Caco-2 (cell line): ENCODE measurements around the gene PEDS1. TPM values are rescaled to one million over a fixed set of nuclear protein-coding genes. Genes with fewer than 3 reads are reported as not detected.
A peak's percentile ranks its signal among the peaks of the same experiment; 100 is the strongest.

Experiments used
- BruUV-seq: library from RNA; stranded (reverse); fragments of 400-500 nt; replicated peaks from 2 replicates; lab custom pipeline; 2021; lab: Mats Ljungman, UMichigan
- CTCF ChIA-PET: fragments of 300-600 bp; sonication (Branson Sonifier 250); formaldehyde crosslinking; loops from one replicate; lab custom pipeline; 2022; ENCODE audit warnings: antibody characterized with exemption; lab: Charles Lee
- POLR2A ChIA-PET: fragments of 300-600 bp; sonication (Branson Sonifier 250); formaldehyde crosslinking; loops from one replicate; lab custom pipeline; 2022; ENCODE audit warnings: antibody characterized with exemption; lab: Charles Lee
- DNase-seq, 2 experiments: peaks; one replicate each; pipeline versions ENCODE4 v3.0.0 to v3.0.0-alpha.2; 2020 to 2022
- H3K27me3 ChIP-seq: replicated peaks from 2 replicates; pipeline ENCODE4 v1.6.0; 2011; ENCODE audit warnings: low read length; ENCODE audit not compliant: control insufficient read depth, insufficient read depth
- H3K36me3 ChIP-seq: 2 replicates; pipeline ENCODE4 v1.5.1; 2011; ENCODE audit warnings: low read length; ENCODE audit not compliant: control insufficient read depth, insufficient read depth
- H3K4me1 ChIP-seq: fragments of 250-450 bp; sonication (Bioruptor Pico); 2 replicates; pipeline ENCODE4 v1.5.1; 2020; ENCODE audit warnings: mild to moderate bottlenecking
- H3K4me3 ChIP-seq: 2 replicates; pipeline ENCODE4 v1.5.1; 2011; ENCODE audit warnings: low read depth, mild to moderate bottlenecking, control low read depth, low read length
- H3K9me3 ChIP-seq: fragments of 250-450 bp; sonication (Bioruptor Pico); 2 replicates; pipeline ENCODE4 v1.5.1; 2020; ENCODE audit warnings: mild to moderate bottlenecking, moderate library complexity
- H3K27ac Mint-ChIP-seq: one replicate; pipeline ENCODE4 v1.8.0; 2022; ENCODE audit warnings: mixed read lengths; ENCODE audit not compliant: unreplicated experiment
- H3K27me3 Mint-ChIP-seq: one replicate; pipeline ENCODE4 v1.8.0; 2022; ENCODE audit warnings: mixed read lengths; ENCODE audit not compliant: insufficient read depth, unreplicated experiment
- H3K36me3 Mint-ChIP-seq: one replicate; pipeline ENCODE4 v1.8.0; 2022; ENCODE audit warnings: mild to moderate bottlenecking, mixed read lengths; ENCODE audit not compliant: insufficient read depth, unreplicated experiment
- H3K4me1 Mint-ChIP-seq: one replicate; pipeline ENCODE4 v1.8.0; 2022; ENCODE audit warnings: low read depth, mixed read lengths; ENCODE audit not compliant: unreplicated experiment
- H3K4me3 Mint-ChIP-seq: one replicate; pipeline ENCODE4 v1.8.0; 2022; ENCODE audit warnings: mild to moderate bottlenecking, moderate library complexity, mixed read lengths; ENCODE audit not compliant: unreplicated experiment
- H3K9me3 Mint-ChIP-seq: one replicate; pipeline ENCODE4 v1.8.0; 2022; ENCODE audit warnings: mixed read lengths; ENCODE audit not compliant: unreplicated experiment
- CTCF ChIP-seq, 2 experiments: fragments of 200-600 bp in 1 of 2; IDR thresholded peaks; 1 replicate in 1 of 2; 2 replicates in 1 of 2; pipeline versions ENCODE4 v1.5.1 to v1.8.0; 2011 to 2022; ENCODE audit warnings: antibody characterized with exemption in 1 of 2, control low read depth in 1 of 2, inconsistent platforms in 1 of 2, low read depth in 1 of 2, low read length in 1 of 2, mild to moderate bottlenecking in 1 of 2, moderate library complexity in 1 of 2; ENCODE audit not compliant: insufficient read depth in 1 of 2, severe bottlenecking in 1 of 2, unreplicated experiment in 1 of 2
- intact Hi-C: fragments of 100-400 bp; cut with micrococcal nuclease; formaldehyde crosslinking; loops from one replicate; pipeline ENCODE4 v1.10.0; 2022; ENCODE audit not compliant: unreplicated experiment
- total RNA-seq: library from RNA; stranded (reverse); gene quantifications from 2 replicates; pipeline ENCODE4 v1.2.3, GENCODE V29; 2022

Gene PEDS1
- total RNA-seq, 1 experiment from 2014 or later = 78.3 TPM

- no peaks in the 10 kb centered on the region for H3K27me3 ChIP-seq
- intact Hi-C loops = loop anchor here (2.0 to 10.0 kb wide), 3 partner anchors 82 to 574 kb away; no protein-coding TSS in a partner anchor
- no TSS peak for BruUV-seq
- H3K36me3 ChIP-seq = peaks cover 2% of the 10 kb centered on the region; the same call in 1 of the 2 replicates
- peaks cover 49% of the 10 kb centered on the region for H3K4me1 ChIP-seq
- no peaks in the 10 kb centered on the region for H3K9me3 ChIP-seq
- H3K9me3 Mint-ChIP-seq = no peaks in the 10 kb centered on the region
- peaks cover 65% of the 10 kb centered on the region for H3K4me1 Mint-ChIP-seq
- H3K27ac Mint-ChIP-seq = peak overlapping the region; percentile 99
- POLR2A ChIA-PET = interaction anchor here (0.6 to 3.0 kb wide), 17 partner anchors 10 to 1244 kb away, joined by 3 to 32 read pairs (median 4); partner anchors contain the start of gene PEDS1
- peak in 1 of 2 experiments; percentile 74 for DNase-seq
- CTCF ChIA-PET = interaction anchor here (0.6 to 5.5 kb wide), 15 partner anchors 9 to 1526 kb away, joined by 3 to 31 read pairs (median 4); no protein-coding TSS in a partner anchor
- peak overlapping the region; percentile 96 for H3K4me3 ChIP-seq
- no peak for TF ChIP-seq CTCF (IDR thresholded peaks at IDR 0.05; ENCODE audit: insufficient read depth in 1 of 2, low read depth in 1 of 2, low read length in 1 of 2, severe bottlenecking in 1 of 2, unreplicated experiment in 1 of 2)
- no peaks in the 10 kb centered on the region for H3K27me3 Mint-ChIP-seq
- peaks cover 72% of the 10 kb centered on the region for H3K36me3 Mint-ChIP-seq
- peak overlapping the region; percentile 94 for H3K4me3 Mint-ChIP-seq
Measured at GRCh38 chr20:50191065-50191543, 37.6 kb upstream of the PEDS1 start.

GRCh38 chr20:50190251-50191064 is 36.9 kb upstream of the PEDS1 start, which contains the start of gene CEBPB:
CEBPB (plus strand) TSS chr20:50190830; CDS start chr20:50191034, 204 bp downstream.
- peak within 1 kb of the TSS; percentile 96 for H3K4me3 ChIP-seq
- no TSS peak for BruUV-seq
- peak; percentile 96 to 100 for DNase-seq
- peaks cover 59% of the 10 kb centered on the region for H3K4me1 Mint-ChIP-seq
- H3K27me3 Mint-ChIP-seq = no peaks in the 10 kb centered on the region
- H3K4me1 ChIP-seq = peaks cover 49% of the 10 kb centered on the region
- intact Hi-C loops = loop anchor here (1.0 to 10.0 kb wide), 6 partner anchors 82 to 574 kb away; partner anchors contain the start of gene PTPN1
- ChIA-PET CTCF (interaction anchor here (0.6 to 5.5 kb wide), 15 partner anchors 9 to 600 kb away, joined by 3 to 31 read pairs (median 4); no protein-coding TSS in a partner anchor), POLR2A (interaction anchor here (0.5 to 3.0 kb wide), 14 partner anchors 10 to 744 kb away, joined by 3 to 32 read pairs (median 4); partner anchors contain the start of gene BCAS4)
- H3K27me3 ChIP-seq = no peaks in the 10 kb centered on the region
- no peaks in the 10 kb centered on the region for H3K9me3 Mint-ChIP-seq
- H3K27ac Mint-ChIP-seq = peak within 1 kb of the TSS; percentile 99
- peak; percentile 99 for TF ChIP-seq CTCF (IDR thresholded peaks at IDR 0.05; ENCODE audit: insufficient read depth in 1 of 2, low read depth in 1 of 2, low read length in 1 of 2, severe bottlenecking in 1 of 2, unreplicated experiment in 1 of 2)
- no peaks in the 10 kb centered on the region for H3K9me3 ChIP-seq
- H3K4me3 Mint-ChIP-seq = peak within 1 kb of the TSS; percentile 94
- H3K36me3 ChIP-seq = peaks cover 2% of the 10 kb centered on the region; the same call in 1 of the 2 replicates
- peaks cover 70% of the 10 kb centered on the region for H3K36me3 Mint-ChIP-seq
